Activated CD4-positive, CD25-positive, alpha-beta regulatory T cell treated with anti-CD3 and anti-CD28 coated beads, Interleukin-2, amount 50 U/mL, for 72 hours (primary cell): ENCODE results near the gene PODN.
A peak's percentile ranks its signal among the peaks of the same experiment; 100 is the strongest.

Experiments used
- DNase-seq: peaks from one replicate; pipeline ENCODE4 v3.0.0; 2021

The PODN gene

GRCh38 chr1:53051676-53052075 lies 10.3 kb upstream of the PODN start:
- DNase-seq = no peak

GRCh38 chr1:53057127-53057526 lies 4.9 kb upstream of the PODN start:
- no peak for DNase-seq

- no peak for DNase-seq
Measured at GRCh38 chr1:53060579-53060978, 1.4 kb upstream of the PODN start.

GRCh38 chr1:53061123-53061858 lies 722 bp upstream of the PODN start:
- no peak for DNase-seq

- DNase-seq = no peak
Measured at GRCh38 chr1:53062708-53063591, 937 bp downstream of the PODN start.

- no peak for DNase-seq
Measured at GRCh38 chr1:53063744-53064515, 1.9 kb downstream of the PODN start.

- DNase-seq = no peak
Measured at GRCh38 chr1:53065391-53065790, 3.4 kb downstream of the PODN start.

- no peak for DNase-seq
Measured at GRCh38 chr1:53066488-53066887, 4.5 kb downstream of the PODN start.

GRCh38 chr1:53066891-53067738 lies 5.1 kb downstream of the PODN start:
- DNase-seq = peak; percentile 17

- no peak for DNase-seq
Measured at GRCh38 chr1:53067886-53068285, 5.9 kb downstream of the PODN start.

GRCh38 chr1:53068314-53069099 lies 6.5 kb downstream of the PODN start:
- peak; percentile 16 for DNase-seq

GRCh38 chr1:53069265-53069662 lies 7.3 kb downstream of the PODN start:
- no peak for DNase-seq

GRCh38 chr1:53069663-53070327 lies 7.8 kb downstream of the PODN start:
- DNase-seq = peak; percentile 28

- peak; percentile 15 for DNase-seq
Measured at GRCh38 chr1:53070621-53071020, 8.6 kb downstream of the PODN start.

- peak; percentile 17 for DNase-seq
Measured at GRCh38 chr1:53071167-53071865, 9.3 kb downstream of the PODN start.

- no peak for DNase-seq
Measured at GRCh38 chr1:53071915-53072314, 9.9 kb downstream of the PODN start.

- DNase-seq = no peak
Measured at GRCh38 chr1:53073287-53073686, 11.3 kb downstream of the PODN start.

GRCh38 chr1:53073868-53074311 lies 11.9 kb downstream of the PODN start:
- peak; percentile 17 for DNase-seq

GRCh38 chr1:53074313-53075154 lies 12.5 kb downstream of the PODN start:
- peak; percentile 17 for DNase-seq
